IMR-90 (cell line): Measurements from ENCODE around the gene RGN. TPM values are rescaled to one million over a fixed set of nuclear protein-coding genes. Genes with fewer than 3 reads are reported as not detected.

Source experiments
- ATAC-seq: fragments of 200-7000 bp; cut with Tn5 transposase; 2 replicates; pipeline ENCODE4 v1.9.1; 2020; ENCODE audit warnings: low read depth, mild to moderate bottlenecking, moderate library complexity
- BruUV-seq: library from RNA; stranded (reverse); fragments of 400-500 nt; replicated peaks from 2 replicates; lab custom pipeline; 2021; lab: Mats Ljungman, UMichigan
- CTCF ChIA-PET: fragments of 300-600 bp; formaldehyde crosslinking; extraction: SDS; loops from one replicate; lab custom pipeline; 2021; ENCODE audit warnings: antibody characterized with exemption; lab: Yijun Ruan, JAX
- POLR2A ChIA-PET: fragments of 300-600 bp; sonication (Branson Sonifier 250); formaldehyde crosslinking; loops from one replicate; lab custom pipeline; 2022; ENCODE audit warnings: antibody characterized with exemption; ENCODE audit not compliant: unreplicated experiment; lab: Charles Lee
- DNase-seq: peaks from one replicate; pipeline ENCODE4 v3.0.0; 2013
- H2AFZ ChIP-seq: replicated peaks from 2 replicates; pipeline ENCODE3; 2013; ENCODE audit warnings: low read length, mild to moderate bottlenecking; ENCODE audit not compliant: poor library complexity
- H2AK5ac ChIP-seq: 2 replicates; pipeline ENCODE4 v1.6.1; 2013; ENCODE audit warnings: low read depth, low read length, inconsistent platforms
- H2AK9ac ChIP-seq: replicated peaks from 2 replicates; pipeline ENCODE3; 2013; ENCODE audit warnings: mild to moderate bottlenecking, low read depth, low read length, moderate library complexity; ENCODE audit not compliant: poor library complexity
- H2BK120ac ChIP-seq: 2 replicates; pipeline ENCODE4 v1.6.1; 2013; ENCODE audit warnings: low read depth, low read length, inconsistent platforms
- H2BK15ac ChIP-seq: 3 replicates; pipeline ENCODE4 v1.6.1; 2013; ENCODE audit warnings: low read depth, low read length, inconsistent platforms
- H2BK20ac ChIP-seq: 2 replicates; pipeline ENCODE4 v1.6.1; 2013; ENCODE audit warnings: low read depth, mild to moderate bottlenecking, inconsistent platforms, low read length, moderate library complexity
- H2BK5ac ChIP-seq: 2 replicates; pipeline ENCODE4 v1.6.1; 2013; ENCODE audit warnings: mild to moderate bottlenecking, low read depth, low read length, inconsistent platforms; ENCODE audit not compliant: poor library complexity, severe bottlenecking
- H3K14ac ChIP-seq: replicated peaks from 2 replicates; pipeline ENCODE4 v1.6.1; 2013; ENCODE audit warnings: low read depth, low read length, inconsistent platforms
- H3K18ac ChIP-seq: 2 replicates; pipeline ENCODE4 v1.6.1; 2013; ENCODE audit warnings: low read depth, low read length, control low read depth
- H3K23ac ChIP-seq: 2 replicates; pipeline ENCODE4 v1.6.1; 2013; ENCODE audit warnings: low read depth, low read length, inconsistent platforms
- H3K27ac ChIP-seq: 2 replicates; pipeline ENCODE4 v1.5.1; 2013; ENCODE audit warnings: mild to moderate bottlenecking, control low read depth, low read length; ENCODE audit not compliant: insufficient read depth
- H3K27me3 ChIP-seq: 2 replicates; pipeline ENCODE4 v1.6.1; 2013; ENCODE audit warnings: low read length; ENCODE audit not compliant: control insufficient read depth, insufficient read depth
- H3K36me3 ChIP-seq: 2 replicates; pipeline ENCODE4 v1.6.1; 2013; ENCODE audit warnings: low read length, mixed read lengths; ENCODE audit not compliant: control insufficient read depth, insufficient read depth
- H3K4ac ChIP-seq: 2 replicates; pipeline ENCODE4 v1.6.1; 2013; ENCODE audit warnings: low read depth, low read length, inconsistent platforms
- H3K4me1 ChIP-seq: 2 replicates; pipeline ENCODE4 v1.6.1; 2013; ENCODE audit warnings: low read length, mixed read lengths; ENCODE audit not compliant: control insufficient read depth, insufficient read depth
- H3K4me2 ChIP-seq: 2 replicates; pipeline ENCODE4 v1.6.1; 2013; ENCODE audit warnings: low read depth, mild to moderate bottlenecking, control low read depth, low read length, moderate library complexity
- H3K4me3 ChIP-seq: 2 replicates; pipeline ENCODE4 v1.5.1; 2013; ENCODE audit warnings: low read depth, mild to moderate bottlenecking, control low read depth, low read length, moderate library complexity; ENCODE audit not compliant: insufficient read depth
- H3K56ac ChIP-seq: 2 replicates; pipeline ENCODE4 v1.6.1; 2013; ENCODE audit warnings: low read length, inconsistent platforms; ENCODE audit not compliant: insufficient read depth; ENCODE audit errors: extremely low read depth
- H3K79me1 ChIP-seq, 2 experiments: 2 replicates each; pipeline ENCODE4 v1.6.1; 2013; ENCODE audit warnings: low read length in 2 of 2, inconsistent platforms in 1 of 2, low read depth in 1 of 2
- H3K9ac ChIP-seq: 2 replicates; pipeline ENCODE4 v1.6.1; 2013; ENCODE audit warnings: low read depth, low read length, control low read depth
- H3K9me1 ChIP-seq: 2 replicates; pipeline ENCODE4 v1.6.1; 2013; ENCODE audit warnings: low read length, inconsistent platforms; ENCODE audit not compliant: insufficient read depth
- H3K9me3 ChIP-seq: 2 replicates; pipeline ENCODE4 v1.6.1; 2013; ENCODE audit warnings: low read length; ENCODE audit not compliant: control insufficient read depth, insufficient read depth
- H4K20me1 ChIP-seq: 2 replicates; pipeline ENCODE4 v1.6.1; 2013; ENCODE audit warnings: low read length, inconsistent platforms; ENCODE audit not compliant: insufficient read depth
- H4K5ac ChIP-seq: 2 replicates; pipeline ENCODE4 v1.6.1; 2013; ENCODE audit warnings: mild to moderate bottlenecking, low read depth, low read length, control low read depth
- H4K8ac ChIP-seq, 2 experiments: 2 replicates each; pipeline ENCODE4 v1.6.1; 2013; ENCODE audit warnings: low read depth in 2 of 2, low read length in 2 of 2, control low read depth in 1 of 2, inconsistent platforms in 1 of 2
- H4K91ac ChIP-seq: 2 replicates; pipeline ENCODE4 v1.6.1; 2013; ENCODE audit warnings: low read depth, low read length, inconsistent platforms; ENCODE audit not compliant: insufficient read depth
- BHLHE40 ChIP-seq: fragments of 150-350 bp; IDR thresholded peaks from 2 replicates; pipeline ENCODE4 v1.6.1; 2016; ENCODE audit warnings: mild to moderate bottlenecking, low read depth, low read length
- CEBPB ChIP-seq: IDR thresholded peaks from 2 replicates; pipeline ENCODE4 v1.6.1; 2012; ENCODE audit warnings: low read depth, low read length, improper control_type of control experiment
- CHD1 ChIP-seq: IDR thresholded peaks from 2 replicates; pipeline ENCODE4 v1.6.1; 2012; ENCODE audit warnings: low read depth, low read length, improper control_type of control experiment
- CTCF ChIP-seq: conservative IDR thresholded peaks from 2 replicates; pipeline ENCODE4 v1.5.1; 2012; ENCODE audit warnings: mild to moderate bottlenecking, low read depth, low read length, improper control_type of control experiment
- ELK1 ChIP-seq: fragments of 150-350 bp; IDR thresholded peaks from 2 replicates; pipeline ENCODE4 v1.6.1; 2016; ENCODE audit warnings: low read depth, mild to moderate bottlenecking, low read length, moderate library complexity, borderline replicate concordance
- FOS ChIP-seq: fragments of 150-350 bp; IDR thresholded peaks from 2 replicates; pipeline ENCODE4 v1.6.1; 2016; ENCODE audit warnings: low read depth, low read length
- MAFK ChIP-seq: IDR thresholded peaks from 2 replicates; pipeline ENCODE4 v1.6.1; 2012; ENCODE audit warnings: low read depth, low read length, improper control_type of control experiment
- MAZ ChIP-seq: IDR thresholded peaks from 2 replicates; pipeline ENCODE4 v1.6.1; 2012; ENCODE audit warnings: low read depth, mild to moderate bottlenecking, low read length, improper control_type of control experiment, moderate library complexity, borderline replicate concordance
- MXI1 ChIP-seq: IDR thresholded peaks from 2 replicates; pipeline ENCODE4 v1.6.1; 2012; ENCODE audit warnings: low read depth, mild to moderate bottlenecking, low read length, moderate library complexity, borderline replicate concordance
- NFE2L2 ChIP-seq: fragments of 150-350 bp; IDR thresholded peaks from 2 replicates; pipeline ENCODE4 v1.6.1; 2016; ENCODE audit warnings: low read depth, mild to moderate bottlenecking, low read length
- POLR2A ChIP-seq: IDR thresholded peaks from 2 replicates; pipeline ENCODE4 v1.6.1; 2012; ENCODE audit warnings: mild to moderate bottlenecking, low read depth, low read length
- RAD21 ChIP-seq: IDR thresholded peaks from 2 replicates; pipeline ENCODE4 v1.6.1; 2012; ENCODE audit warnings: low read length, improper control_type of control experiment
- RCOR1 ChIP-seq: IDR thresholded peaks from 2 replicates; pipeline ENCODE4 v1.6.1; 2012; ENCODE audit warnings: mild to moderate bottlenecking, low read length, improper control_type of control experiment; ENCODE audit not compliant: insufficient replicate concordance
- RFX5 ChIP-seq: IDR thresholded peaks from 2 replicates; pipeline ENCODE4 v1.8.0; 2012; ENCODE audit warnings: low read depth, mild to moderate bottlenecking, low read length, moderate library complexity
- SMC3 ChIP-seq: fragments of 150-350 bp; IDR thresholded peaks from 2 replicates; pipeline ENCODE4 v1.6.1; 2016; ENCODE audit warnings: low read depth, mild to moderate bottlenecking, antibody characterized with exemption, low read length, moderate library complexity
- USF2 ChIP-seq: fragments of 150-350 bp; IDR thresholded peaks from 2 replicates; pipeline ENCODE4 v1.6.1; 2017; ENCODE audit warnings: mild to moderate bottlenecking, antibody characterized with exemption, low read length, low read depth
- dilution Hi-C: fragments of 300-500 bp; cut with HindIII; formaldehyde crosslinking; loops from one replicate; pipeline ENCODE4 v1.14.3; 2018; ENCODE audit warnings: low sequenced_read_pairs; ENCODE audit not compliant: unreplicated experiment
- in situ Hi-C: fragments of 300-500 bp; cut with MboI; formaldehyde crosslinking; loops from 3 replicates; pipeline ENCODE4 v1.14.3; 2019; ENCODE audit warnings: low sequenced_read_pairs, inconsistent platforms, mixed read lengths
- intact Hi-C: fragments of 100-400 bp; cut with micrococcal nuclease; formaldehyde crosslinking; loops from 2 replicates; pipeline ENCODE4 v1.10.0; 2022
- polyA plus RNA-seq, 3 experiments: library from polyadenylated mRNA; depleted of rRNA; stranded (reverse); fragments of >200 nt; gene quantifications; 2 replicates each; pipeline ENCODE4 v1.2.3, GENCODE V29; 2012; ENCODE audit warnings: low replicate concordance in 1 of 3
- total RNA-seq: library from RNA; depleted of rRNA; stranded (reverse); fragments of >200 nt; gene quantifications from 2 replicates; pipeline ENCODE4 v1.2.3, GENCODE V29; 2012

Gene RGN
- total and polyA plus RNA-seq, 2 of the 4 experiments (the other 2 are of a cell fraction) = 0.18 to 0.26 TPM

- H2AFZ ChIP-seq = no peak overlapping the region
- H4K20me1 ChIP-seq = no peaks in the 10 kb centered on the region
- no peak overlapping the region for H2AK5ac ChIP-seq
- no peak overlapping the region for H3K14ac ChIP-seq
- H3K36me3 ChIP-seq = no peaks in the 10 kb centered on the region
- no peak overlapping the region for H3K4ac ChIP-seq
- no TSS peak for BruUV-seq
- H3K23ac ChIP-seq = no peak overlapping the region
- H2AK9ac ChIP-seq = no peak overlapping the region
- H2BK20ac ChIP-seq = no peak overlapping the region
- H4K5ac ChIP-seq = no peak overlapping the region
- no peak overlapping the region for H2BK120ac ChIP-seq
- DNase-seq = no peak
- ChIA-PET CTCF (interaction anchor here (0.6 kb wide), 1 partner anchor 25 kb away, joined by 3 read pairs; no protein-coding TSS in a partner anchor), POLR2A (no interaction called here)
- no peak overlapping the region for H4K8ac ChIP-seq
- intact Hi-C loops (no loop called here), dilution Hi-C loops (no loop called here), in situ Hi-C loops (no loop called here)
- H3K18ac ChIP-seq = no peak overlapping the region
- no peak overlapping the region for H3K27ac ChIP-seq
- no peaks in the 10 kb centered on the region for H3K4me1 ChIP-seq
- ATAC-seq = no peak
- H3K4me2 ChIP-seq = no peak overlapping the region
- no peak overlapping the region for H4K91ac ChIP-seq
- H2BK15ac ChIP-seq = no peak overlapping the region
- H3K4me3 ChIP-seq = no peak overlapping the region
- H3K9me1 ChIP-seq = no peaks in the 10 kb centered on the region
- no peak overlapping the region for H3K9ac ChIP-seq
- H2BK5ac ChIP-seq = no peak overlapping the region
- no peaks in the 10 kb centered on the region for H3K79me1 ChIP-seq
- TF ChIP-seq USF2 (no peak), NFE2L2 (no peak), RAD21 (no peak), SMC3 (no peak), ELK1 (no peak), MXI1 (no peak), MAFK (no peak), BHLHE40 (no peak), CHD1 (no peak), CEBPB (no peak), RFX5 (no peak), MAZ (no peak), POLR2A (no peak), CTCF (no peak), RCOR1 (no peak), FOS (no peak)
- H3K56ac ChIP-seq = no peak overlapping the region
- no peaks in the 10 kb centered on the region for H3K9me3 ChIP-seq
- H3K27me3 ChIP-seq = peaks cover 4% of the 10 kb centered on the region
These were observed 9.5 kb upstream of the RGN start for GRCh38 chrX:47068720-47069119.
